Brain pericyte (primary cell): ENCODE results near the gene FAM9B.

Experiments
- DNase-seq: peaks from one replicate; pipeline ENCODE4 v3.0.0-alpha.2; 2012; ENCODE audit warnings: low read depth, low spot score

The FAM9B gene

DNA sequence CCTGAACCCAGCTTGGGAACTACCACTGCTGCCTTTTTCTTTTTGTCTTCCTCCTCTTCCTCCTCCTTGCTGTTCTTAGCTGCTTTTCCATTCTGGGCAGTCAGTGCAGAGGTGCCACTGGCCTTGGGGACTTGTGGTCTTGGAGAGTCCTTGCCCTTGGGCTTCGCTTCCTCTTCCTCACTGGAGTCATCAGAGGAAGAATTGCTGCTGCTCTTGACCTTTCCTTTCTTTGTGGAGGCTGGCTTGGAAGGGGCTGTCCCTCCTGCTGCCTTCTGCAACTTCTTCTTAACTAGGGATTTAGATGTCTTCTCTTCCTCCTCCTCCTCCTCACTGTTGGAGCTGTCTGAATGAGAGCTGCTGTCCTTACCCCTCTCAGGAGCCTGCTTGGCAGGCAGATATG is 53.2 kb downstream of the FAM9B start:
- DNase-seq, result no peak
